ENCODE measurements around the gene CACNA1C. TPM values are rescaled to one million over a fixed set of nuclear protein-coding genes. Genes with fewer than 3 reads are reported as not detected.

Gene CACNA1C
- total and polyA plus RNA-seq, 2 of the 4 experiments (the other 2 are of a cell fraction) = 1.6 to 2.6 TPM

DNA sequence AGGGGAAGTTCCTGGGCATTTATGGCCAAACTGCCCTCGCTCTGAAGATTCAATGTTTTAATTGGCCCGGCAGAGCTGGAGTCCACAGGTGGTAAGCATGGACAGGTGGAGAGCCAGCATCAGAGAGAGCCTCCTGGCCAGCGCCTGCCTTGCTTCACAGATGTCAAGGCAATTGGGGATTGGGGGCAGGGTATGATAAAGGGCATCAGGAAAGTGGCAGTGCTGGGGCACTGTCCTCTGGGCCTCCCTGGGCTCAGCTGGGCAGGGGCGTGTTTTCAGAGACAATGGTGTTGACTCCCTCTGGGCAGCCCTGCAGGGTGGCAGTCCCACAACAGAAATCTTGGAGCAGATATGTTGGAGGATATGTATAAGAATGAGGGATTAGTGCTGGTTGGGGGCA is 237.3 kb downstream of the CACNA1C start:
- peaks cover 0 to 21% of the 10 kb centered on the region in 2 experiments; a peak in 1 of 4 replicates for H3K79me1 ChIP-seq (ENCODE audit: low read depth in 1 of 2, low read length in 2 of 2)
- no peak overlapping the region for H2AK5ac ChIP-seq (ENCODE audit: low read depth, low read length)
- H3K9me1 ChIP-seq (ENCODE audit: insufficient read depth, low read length) = peaks cover 24% of the 10 kb centered on the region
- no peak overlapping the region for H2AK9ac ChIP-seq (replicated peaks; ENCODE audit: low read depth, low read length, poor library complexity)
- no peak for TF ChIP-seq SMC3 (IDR thresholded peaks at IDR 0.05; ENCODE audit: low read depth, low read length)
- no peak for TF ChIP-seq CHD1 (IDR thresholded peaks at IDR 0.05; ENCODE audit: low read depth, low read length)
- no peak overlapping the region for H4K5ac ChIP-seq (ENCODE audit: low read depth, low read length)
- ATAC-seq (ENCODE audit: low read depth) (no peak), DNase-seq (no peak)
- dilution Hi-C loops (cut with HindIII; ENCODE audit: low sequenced_read_pairs, unreplicated experiment) = no loop called here
- H3K4me1 ChIP-seq (ENCODE audit: control insufficient read depth, insufficient read depth, low read length) = peaks cover 36% of the 10 kb centered on the region
- H2AFZ ChIP-seq (replicated peaks; ENCODE audit: low read length, poor library complexity) = no peak overlapping the region
- H2BK15ac ChIP-seq (ENCODE audit: low read depth, low read length) = peak overlapping the region; percentile 19; the same call in 1 of the 3 replicates
- H2BK5ac ChIP-seq (ENCODE audit: low read depth, low read length, poor library complexity, severe bottlenecking) = no peak overlapping the region
- H3K9me3 ChIP-seq (ENCODE audit: control insufficient read depth, insufficient read depth, low read length) = no peaks in the 10 kb centered on the region
- H4K20me1 ChIP-seq (ENCODE audit: insufficient read depth, low read length) = no peaks in the 10 kb centered on the region
- H3K4me3 ChIP-seq (ENCODE audit: insufficient read depth, low read depth, low read length) = no peak overlapping the region
- no peak overlapping the region for H3K14ac ChIP-seq (replicated peaks; ENCODE audit: low read depth, low read length)
- H3K4me2 ChIP-seq (ENCODE audit: low read depth, low read length) = no peak overlapping the region
- WGBS, 2 experiments (ENCODE audit: extremely low coverage in 2 of 2, insufficient read length in 1 of 2) = 86% methylated on average over 3 of the region's 4 CpGs; no CpG with 5 or more reads in 1 of the 2 experiments
- CTCF ChIA-PET = interaction anchor here (1.9 kb wide), 1 partner anchor 106 kb away, joined by 4 read pairs; no protein-coding TSS in a partner anchor
- no peaks in the 10 kb centered on the region for H3K36me3 ChIP-seq (ENCODE audit: control insufficient read depth, insufficient read depth, low read length)
- no peak overlapping the region for H3K4ac ChIP-seq (ENCODE audit: low read depth, low read length)
- H3K56ac ChIP-seq (ENCODE audit: extremely low read depth, insufficient read depth, low read length) = no peak overlapping the region
- H3K18ac ChIP-seq (ENCODE audit: low read depth, low read length) = no peak overlapping the region
- intact Hi-C loops (cut with micrococcal nuclease) = no loop called here
- H3K27me3 ChIP-seq (ENCODE audit: control insufficient read depth, insufficient read depth, low read length) = no peaks in the 10 kb centered on the region
- no TSS peak for BruUV-seq (replicated peaks)
- H4K8ac ChIP-seq (ENCODE audit: low read depth in 2 of 2, low read length in 2 of 2) = no peak overlapping the region
- H4K91ac ChIP-seq (ENCODE audit: insufficient read depth, low read depth, low read length) = no peak overlapping the region
- in situ Hi-C loops (cut with MboI; ENCODE audit: low sequenced_read_pairs) = loop anchor here (25.0 kb wide), 2 partner anchors 478 to 628 kb away; partner anchors contain the start of gene LRTM2
- H2BK120ac ChIP-seq (ENCODE audit: low read depth, low read length) = no peak overlapping the region
- H3K27ac ChIP-seq (ENCODE audit: insufficient read depth, low read length) = no peak overlapping the region
- no peak overlapping the region for H3K9ac ChIP-seq (ENCODE audit: low read depth, low read length)
- no peak overlapping the region for H3K23ac ChIP-seq (ENCODE audit: low read depth, low read length)
- POLR2A ChIA-PET (ENCODE audit: unreplicated experiment) = no interaction called here
- no peak overlapping the region for H2BK20ac ChIP-seq (ENCODE audit: low read depth, low read length)

All from IMR-90 (cell line).